GM12878 (cell line): ENCODE measurements around the gene ATP5F1B. TPM values are rescaled to one million over a fixed set of nuclear protein-coding genes. Genes with fewer than 3 reads are reported as not detected.
A peak's percentile ranks its signal among the peaks of the same experiment; 100 is the strongest.

ENCODE experiments used
- CHD1 ChIP-seq: IDR thresholded peaks from 2 replicates; pipeline ENCODE4 v1.6.1; 2012; ENCODE audit warnings: low read depth, low read length, improper control_type of control experiment
- EGR1 ChIP-seq, 2 experiments: IDR thresholded peaks; 1 replicate in 1 of 2; 2 replicates in 1 of 2; pipeline ENCODE4 v1.6.1; 2011 to 2012; ENCODE audit warnings: low read depth in 2 of 2, low read length in 2 of 2, borderline replicate concordance in 1 of 2, mild to moderate bottlenecking in 1 of 2, moderate library complexity in 1 of 2
- HCFC1 ChIP-seq: fragments of 150-350 bp; IDR thresholded peaks from 2 replicates; pipeline ENCODE4 v1.6.1; 2014; ENCODE audit warnings: low read length
- KDM1A ChIP-seq: fragments of 200-600 bp; sonication (generic); IDR thresholded peaks from 2 replicates; pipeline ENCODE4 v1.6.1; 2016; ENCODE audit warnings: borderline replicate concordance
- LARP7 ChIP-seq: fragments of 450-650 bp; IDR thresholded peaks from 2 replicates; pipeline ENCODE4 v1.6.1; 2017; ENCODE audit warnings: mild to moderate bottlenecking
- MXI1 ChIP-seq: fragments of 150-350 bp; IDR thresholded peaks from 2 replicates; pipeline ENCODE4 v1.6.1; 2011; ENCODE audit warnings: low read depth, mild to moderate bottlenecking, inconsistent platforms, low read length, improper control_type of control experiment
- NR2C1 ChIP-seq: fragments of 450-650 bp; IDR thresholded peaks from 2 replicates; pipeline ENCODE4 v1.6.1; 2017; ENCODE audit warnings: antibody characterized with exemption, mild to moderate bottlenecking, moderate library complexity
- POLR2AphosphoS5 ChIP-seq: IDR thresholded peaks from 2 replicates; pipeline ENCODE4 v1.6.1; 2011; ENCODE audit warnings: mild to moderate bottlenecking, low read length, inconsistent platforms
- RELA ChIP-seq: fragments of 450-650 bp; IDR thresholded peaks from 2 replicates; pipeline ENCODE4 v1.8.0; 2014; ENCODE audit warnings: borderline replicate concordance; ENCODE audit not compliant: partially characterized antibody
- SMC3 ChIP-seq: IDR thresholded peaks from 2 replicates; pipeline ENCODE4 v1.6.1; 2011; ENCODE audit warnings: low read length, improper control_type of control experiment, borderline replicate concordance
- SP1 ChIP-seq: IDR thresholded peaks from one replicate; pipeline ENCODE4 v1.6.1; 2011; ENCODE audit warnings: low read depth, low read length
- SUZ12 ChIP-seq: fragments of 200-600 bp; sonication (generic); IDR thresholded peaks from one replicate; pipeline ENCODE4 v1.6.1; 2018; ENCODE audit warnings: antibody characterized with exemption, mild to moderate bottlenecking; ENCODE audit not compliant: unreplicated experiment
- WRNIP1 ChIP-seq: IDR thresholded peaks from 2 replicates; pipeline ENCODE4 v1.6.1; 2011; ENCODE audit warnings: low read depth, low read length, improper control_type of control experiment, borderline replicate concordance
- ZBED1 ChIP-seq: IDR thresholded peaks from 2 replicates; pipeline ENCODE4 v1.6.1; 2016; ENCODE audit warnings: borderline replicate concordance
- ZNF24 ChIP-seq: fragments of 450-650 bp; IDR thresholded peaks from 2 replicates; pipeline ENCODE4 v1.6.1; 2017; ENCODE audit warnings: antibody characterized with exemption, mild to moderate bottlenecking
- polyA plus RNA-seq, 11 experiments: library from polyadenylated mRNA; depleted of rRNA in 4 of 11; unstranded in 6 of 11; stranded (reverse) in 5 of 11; fragments of >200 nt; fragmentation: Nextera tagmentation in 4 of 11; fragmentation: Illumina TruSeq in 1 of 11; extraction: Ambion mirVana in 4 of 11; extraction: Trizol in 1 of 11; gene quantifications; 1 replicate in 1 of 11; 2 replicates in 10 of 11; pipeline versions ENCODE4 v1.2.1 to v1.2.3, GENCODE V29; 2011 to 2016; ENCODE audit warnings: inconsistent platforms in 2 of 11, missing spikeins in 2 of 11, low read depth in 1 of 11
- total RNA-seq, 4 experiments: library from RNA; depleted of rRNA in 3 of 4; stranded (reverse); fragments of >200 nt in 3 of 4; fragmentation: Illumina TruSeq in 1 of 4; extraction: Trizol in 1 of 4; gene quantifications; 2 replicates each; pipeline versions ENCODE4 v1.2.1 to v1.2.3, GENCODE V29; 2013 to 2021
- TF ChIP-seq, protein P1 (sequence below): fragments of 450-650 bp; formaldehyde crosslinking; IDR thresholded peaks from 2 replicates; pipeline ENCODE4 v1.4.0; 2022; ENCODE audit warnings: mild to moderate bottlenecking, moderate library complexity
- TF ChIP-seq, protein P2 (sequence below): fragments of 450-650 bp; IDR thresholded peaks from 2 replicates; pipeline ENCODE4 v1.6.1; 2017; ENCODE audit warnings: antibody characterized with exemption, mild to moderate bottlenecking, moderate library complexity
- TF ChIP-seq, protein P3 (sequence below): fragments of 450-650 bp; formaldehyde crosslinking; IDR thresholded peaks from 2 replicates; pipeline ENCODE4 v1.4.0; 2020; ENCODE audit warnings: mild to moderate bottlenecking, moderate library complexity

Gene ATP5F1B
- total and polyA plus RNA-seq, 10 of the 15 experiments (the other 5 are each of a cell fraction or from before 2014, with no cell fraction given), result 671 to 1,908 (median 1,031) TPM

GRCh38 chr12:56636675-56637540 is 8.9 kb downstream of the ATP5F1B start (continued):
- TF ChIP-seq, protein P1, sequence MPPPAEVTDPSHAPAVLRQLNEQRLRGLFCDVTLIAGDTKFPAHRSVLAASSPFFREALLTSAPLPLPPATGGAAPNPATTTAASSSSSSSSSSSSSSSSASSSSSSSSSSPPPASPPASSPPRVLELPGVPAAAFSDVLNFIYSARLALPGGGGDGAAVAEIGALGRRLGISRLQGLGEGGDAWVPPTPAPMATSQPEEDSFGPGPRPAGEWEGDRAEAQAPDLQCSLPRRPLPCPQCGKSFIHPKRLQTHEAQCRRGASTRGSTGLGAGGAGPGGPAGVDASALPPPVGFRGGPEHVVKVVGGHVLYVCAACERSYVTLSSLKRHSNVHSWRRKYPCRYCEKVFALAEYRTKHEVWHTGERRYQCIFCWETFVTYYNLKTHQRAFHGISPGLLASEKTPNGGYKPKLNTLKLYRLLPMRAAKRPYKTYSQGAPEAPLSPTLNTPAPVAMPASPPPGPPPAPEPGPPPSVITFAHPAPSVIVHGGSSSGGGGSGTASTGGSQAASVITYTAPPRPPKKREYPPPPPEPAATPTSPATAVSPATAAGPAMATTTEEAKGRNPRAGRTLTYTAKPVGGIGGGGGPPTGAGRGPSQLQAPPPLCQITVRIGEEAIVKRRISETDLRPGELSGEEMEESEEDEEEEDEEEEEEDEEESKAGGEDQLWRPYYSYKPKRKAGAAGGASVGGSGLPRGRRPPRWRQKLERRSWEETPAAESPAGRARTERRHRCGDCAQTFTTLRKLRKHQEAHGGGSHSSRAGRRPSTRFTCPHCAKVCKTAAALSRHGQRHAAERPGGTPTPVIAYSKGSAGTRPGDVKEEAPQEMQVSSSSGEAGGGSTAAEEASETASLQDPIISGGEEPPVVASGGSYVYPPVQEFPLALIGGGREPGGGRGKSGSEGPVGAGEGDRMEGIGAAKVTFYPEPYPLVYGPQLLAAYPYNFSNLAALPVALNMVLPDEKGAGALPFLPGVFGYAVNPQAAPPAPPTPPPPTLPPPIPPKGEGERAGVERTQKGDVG, result no peak
- peak; percentile 86 for TF ChIP-seq POLR2AphosphoS5
- no peak for TF ChIP-seq SUZ12
- TF ChIP-seq RELA, result peak; percentile 58
- peak; percentile 28; the same call in 1 of the 2 replicates for TF ChIP-seq LARP7
- TF ChIP-seq WRNIP1, result peak; percentile 46; the same call in 1 of the 2 replicates
- TF ChIP-seq SMC3, result peak; percentile 67; the same call in 1 of the 2 replicates
- no peak for TF ChIP-seq CHD1
- 0 out of 3 replicates have a peak, but pooled peaks of 1 of the 2 experiments have one; percentile 2 for TF ChIP-seq EGR1 (IDR thresholded peaks at IDR 0.05; ENCODE audit: borderline replicate concordance in 1 of 2, low read depth in 2 of 2, low read length in 2 of 2)
- TF ChIP-seq, protein P2, sequence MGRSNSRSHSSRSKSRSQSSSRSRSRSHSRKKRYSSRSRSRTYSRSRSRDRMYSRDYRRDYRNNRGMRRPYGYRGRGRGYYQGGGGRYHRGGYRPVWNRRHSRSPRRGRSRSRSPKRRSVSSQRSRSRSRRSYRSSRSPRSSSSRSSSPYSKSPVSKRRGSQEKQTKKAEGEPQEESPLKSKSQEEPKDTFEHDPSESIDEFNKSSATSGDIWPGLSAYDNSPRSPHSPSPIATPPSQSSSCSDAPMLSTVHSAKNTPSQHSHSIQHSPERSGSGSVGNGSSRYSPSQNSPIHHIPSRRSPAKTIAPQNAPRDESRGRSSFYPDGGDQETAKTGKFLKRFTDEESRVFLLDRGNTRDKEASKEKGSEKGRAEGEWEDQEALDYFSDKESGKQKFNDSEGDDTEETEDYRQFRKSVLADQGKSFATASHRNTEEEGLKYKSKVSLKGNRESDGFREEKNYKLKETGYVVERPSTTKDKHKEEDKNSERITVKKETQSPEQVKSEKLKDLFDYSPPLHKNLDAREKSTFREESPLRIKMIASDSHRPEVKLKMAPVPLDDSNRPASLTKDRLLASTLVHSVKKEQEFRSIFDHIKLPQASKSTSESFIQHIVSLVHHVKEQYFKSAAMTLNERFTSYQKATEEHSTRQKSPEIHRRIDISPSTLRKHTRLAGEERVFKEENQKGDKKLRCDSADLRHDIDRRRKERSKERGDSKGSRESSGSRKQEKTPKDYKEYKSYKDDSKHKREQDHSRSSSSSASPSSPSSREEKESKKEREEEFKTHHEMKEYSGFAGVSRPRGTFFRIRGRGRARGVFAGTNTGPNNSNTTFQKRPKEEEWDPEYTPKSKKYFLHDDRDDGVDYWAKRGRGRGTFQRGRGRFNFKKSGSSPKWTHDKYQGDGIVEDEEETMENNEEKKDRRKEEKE, result no peak
- TF ChIP-seq KDM1A, result no peak
- no peak for TF ChIP-seq NR2C1
- TF ChIP-seq ZBED1, result peak; percentile 79; the same call in 1 of the 2 replicates
- peak; percentile 28; the same call in 1 of the 2 replicates for TF ChIP-seq HCFC1
- TF ChIP-seq, protein P3, sequence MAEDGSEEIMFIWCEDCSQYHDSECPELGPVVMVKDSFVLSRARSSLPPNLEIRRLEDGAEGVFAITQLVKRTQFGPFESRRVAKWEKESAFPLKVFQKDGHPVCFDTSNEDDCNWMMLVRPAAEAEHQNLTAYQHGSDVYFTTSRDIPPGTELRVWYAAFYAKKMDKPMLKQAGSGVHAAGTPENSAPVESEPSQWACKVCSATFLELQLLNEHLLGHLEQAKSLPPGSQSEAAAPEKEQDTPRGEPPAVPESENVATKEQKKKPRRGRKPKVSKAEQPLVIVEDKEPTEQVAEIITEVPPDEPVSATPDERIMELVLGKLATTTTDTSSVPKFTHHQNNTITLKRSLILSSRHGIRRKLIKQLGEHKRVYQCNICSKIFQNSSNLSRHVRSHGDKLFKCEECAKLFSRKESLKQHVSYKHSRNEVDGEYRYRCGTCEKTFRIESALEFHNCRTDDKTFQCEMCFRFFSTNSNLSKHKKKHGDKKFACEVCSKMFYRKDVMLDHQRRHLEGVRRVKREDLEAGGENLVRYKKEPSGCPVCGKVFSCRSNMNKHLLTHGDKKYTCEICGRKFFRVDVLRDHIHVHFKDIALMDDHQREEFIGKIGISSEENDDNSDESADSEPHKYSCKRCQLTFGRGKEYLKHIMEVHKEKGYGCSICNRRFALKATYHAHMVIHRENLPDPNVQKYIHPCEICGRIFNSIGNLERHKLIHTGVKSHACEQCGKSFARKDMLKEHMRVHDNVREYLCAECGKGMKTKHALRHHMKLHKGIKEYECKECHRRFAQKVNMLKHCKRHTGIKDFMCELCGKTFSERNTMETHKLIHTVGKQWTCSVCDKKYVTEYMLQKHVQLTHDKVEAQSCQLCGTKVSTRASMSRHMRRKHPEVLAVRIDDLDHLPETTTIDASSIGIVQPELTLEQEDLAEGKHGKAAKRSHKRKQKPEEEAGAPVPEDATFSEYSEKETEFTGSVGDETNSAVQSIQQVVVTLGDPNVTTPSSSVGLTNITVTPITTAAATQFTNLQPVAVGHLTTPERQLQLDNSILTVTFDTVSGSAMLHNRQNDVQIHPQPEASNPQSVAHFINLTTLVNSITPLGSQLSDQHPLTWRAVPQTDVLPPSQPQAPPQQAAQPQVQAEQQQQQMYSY (CRISPR knock-in tag), result no peak
- peak; percentile 49 for TF ChIP-seq SP1
- TF ChIP-seq ZNF24, result peak; percentile 87
- no peak for TF ChIP-seq MXI1
